GM19193 (cell line): ENCODE results near the gene CCDC187.

Experiments
- POLR2A ChIP-seq: IDR thresholded peaks from 4 replicates; pipeline ENCODE4 v1.6.1; 2011; ENCODE audit not compliant: insufficient read depth, insufficient read length; ENCODE audit errors: extremely low read depth

CCDC187 gene

GRCh38 chr9:136257381-136258298 lies 46.3 kb downstream of the CCDC187 start:
- no peak for TF ChIP-seq POLR2A

GRCh38 chr9:136255896-136256890 lies 47.7 kb downstream of the CCDC187 start:
- no peak for TF ChIP-seq POLR2A

- no peak for TF ChIP-seq POLR2A
Measured at GRCh38 chr9:136255166-136255538, 48.7 kb downstream of the CCDC187 start.

GRCh38 chr9:136254381-136255165 lies 49.3 kb downstream of the CCDC187 start:
- TF ChIP-seq POLR2A, result no peak

- TF ChIP-seq POLR2A, result no peak
Measured at GRCh38 chr9:136253246-136254130, 50.4 kb downstream of the CCDC187 start.

- TF ChIP-seq POLR2A, result no peak
Measured at GRCh38 chr9:136252846-136253245, 51.0 kb downstream of the CCDC187 start.

GRCh38 chr9:136252281-136252680 lies 51.6 kb downstream of the CCDC187 start:
- no peak for TF ChIP-seq POLR2A

GRCh38 chr9:136251264-136252115 lies 52.4 kb downstream of the CCDC187 start:
- no peak for TF ChIP-seq POLR2A

GRCh38 chr9:136250676-136251075 lies 53.2 kb downstream of the CCDC187 start:
- no peak for TF ChIP-seq POLR2A

GRCh38 chr9:136249877-136250559 lies 53.9 kb downstream of the CCDC187 start:
- TF ChIP-seq POLR2A, result no peak

GRCh38 chr9:136248951-136249876 lies 54.7 kb downstream of the CCDC187 start:
- no peak for TF ChIP-seq POLR2A

- TF ChIP-seq POLR2A, result no peak
Measured at GRCh38 chr9:136247947-136248637, 55.8 kb downstream of the CCDC187 start.
